IMR-90 (cell line): ENCODE data around the gene ADGRD1. TPM values are rescaled to one million over a fixed set of nuclear protein-coding genes. Genes with fewer than 3 reads are reported as not detected.

Experiments
- ATAC-seq: fragments of 200-7000 bp; cut with Tn5 transposase; 2 replicates; pipeline ENCODE4 v1.9.1; 2020; ENCODE audit warnings: low read depth, mild to moderate bottlenecking, moderate library complexity
- BruUV-seq: library from RNA; stranded (reverse); fragments of 400-500 nt; replicated peaks from 2 replicates; lab custom pipeline; 2021; lab: Mats Ljungman, UMichigan
- CTCF ChIA-PET: fragments of 300-600 bp; formaldehyde crosslinking; extraction: SDS; loops from one replicate; lab custom pipeline; 2021; ENCODE audit warnings: antibody characterized with exemption; lab: Yijun Ruan, JAX
- POLR2A ChIA-PET: fragments of 300-600 bp; sonication (Branson Sonifier 250); formaldehyde crosslinking; loops from one replicate; lab custom pipeline; 2022; ENCODE audit warnings: antibody characterized with exemption; ENCODE audit not compliant: unreplicated experiment; lab: Charles Lee
- DNase-seq: peaks from one replicate; pipeline ENCODE4 v3.0.0; 2013
- H2AFZ ChIP-seq: replicated peaks from 2 replicates; pipeline ENCODE3; 2013; ENCODE audit warnings: low read length, mild to moderate bottlenecking; ENCODE audit not compliant: poor library complexity
- H2AK5ac ChIP-seq: 2 replicates; pipeline ENCODE4 v1.6.1; 2013; ENCODE audit warnings: low read depth, low read length, inconsistent platforms
- H2AK9ac ChIP-seq: replicated peaks from 2 replicates; pipeline ENCODE3; 2013; ENCODE audit warnings: mild to moderate bottlenecking, low read depth, low read length, moderate library complexity; ENCODE audit not compliant: poor library complexity
- H2BK120ac ChIP-seq: 2 replicates; pipeline ENCODE4 v1.6.1; 2013; ENCODE audit warnings: low read depth, low read length, inconsistent platforms
- H2BK15ac ChIP-seq: 3 replicates; pipeline ENCODE4 v1.6.1; 2013; ENCODE audit warnings: low read depth, low read length, inconsistent platforms
- H2BK20ac ChIP-seq: 2 replicates; pipeline ENCODE4 v1.6.1; 2013; ENCODE audit warnings: low read depth, mild to moderate bottlenecking, inconsistent platforms, low read length, moderate library complexity
- H2BK5ac ChIP-seq: 2 replicates; pipeline ENCODE4 v1.6.1; 2013; ENCODE audit warnings: mild to moderate bottlenecking, low read depth, low read length, inconsistent platforms; ENCODE audit not compliant: poor library complexity, severe bottlenecking
- H3K14ac ChIP-seq: replicated peaks from 2 replicates; pipeline ENCODE4 v1.6.1; 2013; ENCODE audit warnings: low read depth, low read length, inconsistent platforms
- H3K18ac ChIP-seq: 2 replicates; pipeline ENCODE4 v1.6.1; 2013; ENCODE audit warnings: low read depth, low read length, control low read depth
- H3K23ac ChIP-seq: 2 replicates; pipeline ENCODE4 v1.6.1; 2013; ENCODE audit warnings: low read depth, low read length, inconsistent platforms
- H3K27ac ChIP-seq: 2 replicates; pipeline ENCODE4 v1.5.1; 2013; ENCODE audit warnings: mild to moderate bottlenecking, control low read depth, low read length; ENCODE audit not compliant: insufficient read depth
- H3K27me3 ChIP-seq: 2 replicates; pipeline ENCODE4 v1.6.1; 2013; ENCODE audit warnings: low read length; ENCODE audit not compliant: control insufficient read depth, insufficient read depth
- H3K36me3 ChIP-seq: 2 replicates; pipeline ENCODE4 v1.6.1; 2013; ENCODE audit warnings: low read length, mixed read lengths; ENCODE audit not compliant: control insufficient read depth, insufficient read depth
- H3K4ac ChIP-seq: 2 replicates; pipeline ENCODE4 v1.6.1; 2013; ENCODE audit warnings: low read depth, low read length, inconsistent platforms
- H3K4me1 ChIP-seq: 2 replicates; pipeline ENCODE4 v1.6.1; 2013; ENCODE audit warnings: low read length, mixed read lengths; ENCODE audit not compliant: control insufficient read depth, insufficient read depth
- H3K4me2 ChIP-seq: 2 replicates; pipeline ENCODE4 v1.6.1; 2013; ENCODE audit warnings: low read depth, mild to moderate bottlenecking, control low read depth, low read length, moderate library complexity
- H3K4me3 ChIP-seq: 2 replicates; pipeline ENCODE4 v1.5.1; 2013; ENCODE audit warnings: low read depth, mild to moderate bottlenecking, control low read depth, low read length, moderate library complexity; ENCODE audit not compliant: insufficient read depth
- H3K56ac ChIP-seq: 2 replicates; pipeline ENCODE4 v1.6.1; 2013; ENCODE audit warnings: low read length, inconsistent platforms; ENCODE audit not compliant: insufficient read depth; ENCODE audit errors: extremely low read depth
- H3K79me1 ChIP-seq, 2 experiments: 2 replicates each; pipeline ENCODE4 v1.6.1; 2013; ENCODE audit warnings: low read length in 2 of 2, inconsistent platforms in 1 of 2, low read depth in 1 of 2
- H3K9ac ChIP-seq: 2 replicates; pipeline ENCODE4 v1.6.1; 2013; ENCODE audit warnings: low read depth, low read length, control low read depth
- H3K9me1 ChIP-seq: 2 replicates; pipeline ENCODE4 v1.6.1; 2013; ENCODE audit warnings: low read length, inconsistent platforms; ENCODE audit not compliant: insufficient read depth
- H3K9me3 ChIP-seq: 2 replicates; pipeline ENCODE4 v1.6.1; 2013; ENCODE audit warnings: low read length; ENCODE audit not compliant: control insufficient read depth, insufficient read depth
- H4K20me1 ChIP-seq: 2 replicates; pipeline ENCODE4 v1.6.1; 2013; ENCODE audit warnings: low read length, inconsistent platforms; ENCODE audit not compliant: insufficient read depth
- H4K5ac ChIP-seq: 2 replicates; pipeline ENCODE4 v1.6.1; 2013; ENCODE audit warnings: mild to moderate bottlenecking, low read depth, low read length, control low read depth
- H4K8ac ChIP-seq, 2 experiments: 2 replicates each; pipeline ENCODE4 v1.6.1; 2013; ENCODE audit warnings: low read depth in 2 of 2, low read length in 2 of 2, control low read depth in 1 of 2, inconsistent platforms in 1 of 2
- H4K91ac ChIP-seq: 2 replicates; pipeline ENCODE4 v1.6.1; 2013; ENCODE audit warnings: low read depth, low read length, inconsistent platforms; ENCODE audit not compliant: insufficient read depth
- BHLHE40 ChIP-seq: fragments of 150-350 bp; IDR thresholded peaks from 2 replicates; pipeline ENCODE4 v1.6.1; 2016; ENCODE audit warnings: mild to moderate bottlenecking, low read depth, low read length
- FOS ChIP-seq: fragments of 150-350 bp; IDR thresholded peaks from 2 replicates; pipeline ENCODE4 v1.6.1; 2016; ENCODE audit warnings: low read depth, low read length
- MAZ ChIP-seq: IDR thresholded peaks from 2 replicates; pipeline ENCODE4 v1.6.1; 2012; ENCODE audit warnings: low read depth, mild to moderate bottlenecking, low read length, improper control_type of control experiment, moderate library complexity, borderline replicate concordance
- MXI1 ChIP-seq: IDR thresholded peaks from 2 replicates; pipeline ENCODE4 v1.6.1; 2012; ENCODE audit warnings: low read depth, mild to moderate bottlenecking, low read length, moderate library complexity, borderline replicate concordance
- POLR2A ChIP-seq: IDR thresholded peaks from 2 replicates; pipeline ENCODE4 v1.6.1; 2012; ENCODE audit warnings: mild to moderate bottlenecking, low read depth, low read length
- RFX5 ChIP-seq: IDR thresholded peaks from 2 replicates; pipeline ENCODE4 v1.8.0; 2012; ENCODE audit warnings: low read depth, mild to moderate bottlenecking, low read length, moderate library complexity
- WGBS, 2 experiments: methylation state at CpG; one replicate each; pipeline versions ENCODE4 v1.1.5 to v1.1.7; 2013; ENCODE audit warnings: missing lambda C conversion rate in 2 of 2; ENCODE audit not compliant: insufficient read length in 1 of 2; ENCODE audit errors: extremely low coverage in 2 of 2; 5-methylcytosine and 5-hydroxymethylcytosine counted together
- dilution Hi-C: fragments of 300-500 bp; cut with HindIII; formaldehyde crosslinking; loops from one replicate; pipeline ENCODE4 v1.14.3; 2018; ENCODE audit warnings: low sequenced_read_pairs; ENCODE audit not compliant: unreplicated experiment
- in situ Hi-C: fragments of 300-500 bp; cut with MboI; formaldehyde crosslinking; loops from 3 replicates; pipeline ENCODE4 v1.14.3; 2019; ENCODE audit warnings: low sequenced_read_pairs, inconsistent platforms, mixed read lengths
- intact Hi-C: fragments of 100-400 bp; cut with micrococcal nuclease; formaldehyde crosslinking; loops from 2 replicates; pipeline ENCODE4 v1.10.0; 2022
- polyA plus RNA-seq, 3 experiments: library from polyadenylated mRNA; depleted of rRNA; stranded (reverse); fragments of >200 nt; gene quantifications; 2 replicates each; pipeline ENCODE4 v1.2.3, GENCODE V29; 2012; ENCODE audit warnings: low replicate concordance in 1 of 3
- total RNA-seq: library from RNA; depleted of rRNA; stranded (reverse); fragments of >200 nt; gene quantifications from 2 replicates; pipeline ENCODE4 v1.2.3, GENCODE V29; 2012
- TF ChIP-seq, protein P1 (sequence below): fragments of 150-350 bp; IDR thresholded peaks from 2 replicates; pipeline ENCODE4 v1.6.1; 2016; ENCODE audit warnings: low read depth, mild to moderate bottlenecking, low read length, moderate library complexity, borderline replicate concordance

ADGRD1 gene
- total and polyA plus RNA-seq, 2 of the 4 experiments (the other 2 are of a cell fraction), result not detected

DNA sequence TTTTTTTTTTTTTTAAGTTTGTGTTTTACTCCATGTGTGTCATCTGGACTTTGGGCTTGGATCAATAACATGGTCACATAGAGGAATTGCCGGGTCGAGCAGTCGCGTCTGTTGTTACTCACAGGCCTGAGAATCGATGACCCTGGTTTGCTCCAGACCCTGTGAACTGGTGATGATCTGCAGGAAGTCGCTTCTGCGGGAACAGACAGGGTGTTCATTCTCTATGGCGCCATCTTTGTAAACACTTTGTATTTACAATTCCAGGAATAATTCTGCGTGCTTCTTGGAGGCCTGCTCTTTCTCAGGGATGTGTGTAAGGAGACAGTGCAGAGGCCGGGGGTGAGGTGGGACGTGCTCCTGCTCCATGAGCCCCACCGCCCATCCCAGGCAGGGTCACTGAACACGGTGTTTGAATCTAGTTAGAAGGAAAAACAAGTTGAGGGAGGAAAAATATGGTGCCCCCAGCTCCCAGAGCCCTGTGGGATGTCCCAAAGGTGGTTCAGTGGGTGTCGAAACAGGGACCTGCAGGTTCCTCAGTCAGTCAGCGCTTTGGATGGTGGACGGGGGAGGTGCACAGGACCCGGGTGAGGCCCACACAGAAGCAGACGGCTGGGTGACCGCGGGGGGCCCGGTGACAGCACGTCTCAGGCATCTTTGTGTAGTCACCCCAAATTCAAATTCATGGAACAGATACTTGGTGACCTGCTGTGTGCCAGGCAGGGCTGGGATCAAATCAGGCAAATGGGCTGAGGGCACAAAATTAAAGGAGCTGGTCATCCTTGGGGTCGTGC, 58.8 kb downstream of the ADGRD1 start:
- CTCF ChIA-PET, result no interaction called here
- POLR2A ChIA-PET, result no interaction called here

More for the DNA sequence above, 58.8 kb downstream of the ADGRD1 start:
- H2BK15ac ChIP-seq, result no peak overlapping the region
- no peak overlapping the region for H2AK5ac ChIP-seq
- no peak for TF ChIP-seq MAZ
- TF ChIP-seq POLR2A, result no peak
- TF ChIP-seq BHLHE40, result no peak
- TF ChIP-seq FOS, result no peak
- TF ChIP-seq RFX5, result no peak
- no peak for TF ChIP-seq MXI1
- TF ChIP-seq, protein P1, sequence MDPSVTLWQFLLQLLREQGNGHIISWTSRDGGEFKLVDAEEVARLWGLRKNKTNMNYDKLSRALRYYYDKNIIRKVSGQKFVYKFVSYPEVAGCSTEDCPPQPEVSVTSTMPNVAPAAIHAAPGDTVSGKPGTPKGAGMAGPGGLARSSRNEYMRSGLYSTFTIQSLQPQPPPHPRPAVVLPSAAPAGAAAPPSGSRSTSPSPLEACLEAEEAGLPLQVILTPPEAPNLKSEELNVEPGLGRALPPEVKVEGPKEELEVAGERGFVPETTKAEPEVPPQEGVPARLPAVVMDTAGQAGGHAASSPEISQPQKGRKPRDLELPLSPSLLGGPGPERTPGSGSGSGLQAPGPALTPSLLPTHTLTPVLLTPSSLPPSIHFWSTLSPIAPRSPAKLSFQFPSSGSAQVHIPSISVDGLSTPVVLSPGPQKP, result no peak
- H3K4me3 ChIP-seq, result no peak overlapping the region
- H3K27me3 ChIP-seq, result no peaks in the 10 kb centered on the region
- H3K4me2 ChIP-seq, result no peak overlapping the region
- WGBS, 2 experiments, result 67% methylated on average over 13 of the region's 23 CpGs; no CpG with 5 or more reads in 1 of the 2 experiments
- H2BK5ac ChIP-seq, result no peak overlapping the region
- H2BK20ac ChIP-seq, result no peak overlapping the region
- H3K14ac ChIP-seq, result no peak overlapping the region
- H3K36me3 ChIP-seq, result no peaks in the 10 kb centered on the region
- no peaks in the 10 kb centered on the region for H3K4me1 ChIP-seq
- no peaks in the 10 kb centered on the region for H3K79me1 ChIP-seq
- intact Hi-C loops, result no loop called here
- H4K20me1 ChIP-seq, result no peaks in the 10 kb centered on the region
- no peak overlapping the region for H3K9ac ChIP-seq
- H2BK120ac ChIP-seq, result no peak overlapping the region
- no peak for DNase-seq
- no peak overlapping the region for H4K5ac ChIP-seq
- no peak overlapping the region for H3K18ac ChIP-seq
- H2AFZ ChIP-seq, result no peak overlapping the region
- no TSS peak for BruUV-seq
- H3K4ac ChIP-seq, result no peak overlapping the region
- peaks cover 44% of the 10 kb centered on the region for H3K9me3 ChIP-seq
- no peak for ATAC-seq
- no peak overlapping the region for H4K8ac ChIP-seq
- no peak overlapping the region for H3K56ac ChIP-seq
- no peak overlapping the region for H2AK9ac ChIP-seq
- in situ Hi-C loops, result no loop called here
- no peak overlapping the region for H3K23ac ChIP-seq
- no peak overlapping the region for H3K27ac ChIP-seq
- H4K91ac ChIP-seq, result no peak overlapping the region
- dilution Hi-C loops, result no loop called here
- H3K9me1 ChIP-seq, result no peaks in the 10 kb centered on the region
